ENCODE results near the gene MYO3B. TPM values are rescaled to one million over a fixed set of nuclear protein-coding genes. Genes with fewer than 3 reads are reported as not detected.

The MYO3B gene
- total RNA-seq, 1 donor from 2014 or later: 27.3 TPM

- Mint-ChIP-seq H3K4me3 (no peak overlapping the region), H3K36me3 (no peaks in the 10 kb centered on the region), H3K27me3 (ENCODE audit: insufficient read depth, low read depth) (peaks cover 2% of the 10 kb centered on the region), H3K9me3 (no peaks in the 10 kb centered on the region), H3K4me1 (peaks cover 35% of the 10 kb centered on the region), H3K27ac (no peak overlapping the region)
- H3K27ac ChIP-seq: no peak overlapping the region
- H3K36me3 ChIP-seq: no peaks in the 10 kb centered on the region
- H4K20me1 ChIP-seq (ENCODE audit: low read depth): no peaks in the 10 kb centered on the region
- TF ChIP-seq EZH2phosphoT487 (IDR thresholded peaks at IDR 0.05) (no peak), EZH2 (IDR thresholded peaks at IDR 0.05) (no peak), CTCF (IDR thresholded peaks at IDR 0.05) (no peak)
- H3K4me3 ChIP-seq: no peak overlapping the region
- H3K79me2 ChIP-seq (ENCODE audit: low read depth): no peaks in the 10 kb centered on the region
- H3K9me3 ChIP-seq (ENCODE audit: low read depth): no peaks in the 10 kb centered on the region
- no peak overlapping the region for H2AFZ ChIP-seq (replicated peaks)
- no peak for DNase-seq (ENCODE audit: low spot score)
- no peak overlapping the region for H3K4me2 ChIP-seq
- H3K27me3 ChIP-seq: no peaks in the 10 kb centered on the region
- H3F3A ChIP-seq (ENCODE audit: low read depth): peaks cover 28% of the 10 kb centered on the region
- H3K9ac ChIP-seq: no peak overlapping the region
- H3K4me1 ChIP-seq: peaks cover 18% of the 10 kb centered on the region
Measured at GRCh38 chr2:170586571-170587095, 408.7 kb downstream of the MYO3B start.

GRCh38 chr2:170587117-170587516, 409.2 kb downstream of the MYO3B start:
- H4K20me1 ChIP-seq (ENCODE audit: low read depth): no peaks in the 10 kb centered on the region
- H3F3A ChIP-seq (ENCODE audit: low read depth): peaks cover 23% of the 10 kb centered on the region
- TF ChIP-seq EZH2phosphoT487 (IDR thresholded peaks at IDR 0.05) (no peak), CTCF (IDR thresholded peaks at IDR 0.05) (no peak)
- H3K27ac ChIP-seq: no peak overlapping the region
- no peaks in the 10 kb centered on the region for H3K36me3 Mint-ChIP-seq
- no peaks in the 10 kb centered on the region for H3K9me3 ChIP-seq (ENCODE audit: low read depth)
- H3K4me3 ChIP-seq: no peak overlapping the region
- H3K4me1 ChIP-seq: peaks cover 13% of the 10 kb centered on the region
- H3K9ac ChIP-seq: no peak overlapping the region
- H3K4me1 Mint-ChIP-seq: peaks cover 30% of the 10 kb centered on the region
- H3K4me3 Mint-ChIP-seq: no peak overlapping the region
- H2AFZ ChIP-seq (replicated peaks): no peak overlapping the region
- no peaks in the 10 kb centered on the region for H3K79me2 ChIP-seq (ENCODE audit: low read depth)
- no peaks in the 10 kb centered on the region for H3K27me3 ChIP-seq
- H3K27me3 Mint-ChIP-seq (ENCODE audit: insufficient read depth, low read depth): peaks cover 2% of the 10 kb centered on the region
- H3K27ac Mint-ChIP-seq: no peak overlapping the region
- H3K4me2 ChIP-seq: no peak overlapping the region
- H3K9me3 Mint-ChIP-seq: no peaks in the 10 kb centered on the region
- no peaks in the 10 kb centered on the region for H3K36me3 ChIP-seq
- DNase-seq (ENCODE audit: low spot score): no peak

- no peak overlapping the region for H3K27ac ChIP-seq
- H3K4me2 ChIP-seq: no peak overlapping the region
- peaks cover 15% of the 10 kb centered on the region for H3F3A ChIP-seq (ENCODE audit: low read depth)
- H3K4me1 ChIP-seq: peaks cover 5% of the 10 kb centered on the region
- Mint-ChIP-seq H3K27me3 (ENCODE audit: insufficient read depth, low read depth) (peaks cover 2% of the 10 kb centered on the region), H3K9me3 (no peaks in the 10 kb centered on the region), H3K36me3 (no peaks in the 10 kb centered on the region), H3K4me1 (peaks cover 22% of the 10 kb centered on the region), H3K4me3 (no peak overlapping the region), H3K27ac (no peak overlapping the region)
- TF ChIP-seq EZH2 (IDR thresholded peaks at IDR 0.05) (no peak), CTCF (IDR thresholded peaks at IDR 0.05) (no peak), EZH2phosphoT487 (IDR thresholded peaks at IDR 0.05) (no peak)
- no peak overlapping the region for H3K4me3 ChIP-seq
- no peak for DNase-seq (ENCODE audit: low spot score)
- no peaks in the 10 kb centered on the region for H3K9me3 ChIP-seq (ENCODE audit: low read depth)
- no peaks in the 10 kb centered on the region for H4K20me1 ChIP-seq (ENCODE audit: low read depth)
- H3K27me3 ChIP-seq: no peaks in the 10 kb centered on the region
- H3K9ac ChIP-seq: no peak overlapping the region
- no peaks in the 10 kb centered on the region for H3K79me2 ChIP-seq (ENCODE audit: low read depth)
- H3K36me3 ChIP-seq: no peaks in the 10 kb centered on the region
- H2AFZ ChIP-seq (replicated peaks): no peak overlapping the region
Measured at GRCh38 chr2:170587922-170588321, 410.0 kb downstream of the MYO3B start.
